Measurements from ENCODE around the gene POU2AF2. TPM values are rescaled to one million over a fixed set of nuclear protein-coding genes. Genes with fewer than 3 reads are reported as not detected.
"Not testable (repeated sequence)": the region's sequence is repeated elsewhere in the genome, so short reads cannot be mapped to it uniquely, and the experiment has no call there.

POU2AF2 gene
- total RNA-seq, 2 experiments from 2014 or later = not detected

DNA sequence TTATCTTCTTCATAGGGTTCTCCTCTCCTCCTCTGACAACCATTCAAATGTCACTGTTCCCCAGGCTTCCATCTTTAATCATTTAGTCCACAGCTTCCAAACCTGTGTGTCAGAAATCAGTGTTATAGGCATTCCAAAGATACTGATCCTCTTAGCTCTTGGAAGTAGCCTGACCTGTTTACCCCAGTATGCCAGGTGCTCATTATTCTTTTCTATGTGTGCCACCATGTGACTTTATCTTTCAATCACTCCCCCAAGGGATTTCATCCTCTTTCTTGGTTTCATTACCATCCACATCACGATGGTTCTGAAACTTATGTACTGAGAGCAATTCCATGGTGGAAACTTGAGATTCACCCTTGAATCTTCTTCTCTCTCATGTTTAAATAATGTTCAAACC, 7.6 kb downstream of the POU2AF2 start:
- ChIA-PET CTCF (no interaction called here), POLR2A (no interaction called here)

DNA sequence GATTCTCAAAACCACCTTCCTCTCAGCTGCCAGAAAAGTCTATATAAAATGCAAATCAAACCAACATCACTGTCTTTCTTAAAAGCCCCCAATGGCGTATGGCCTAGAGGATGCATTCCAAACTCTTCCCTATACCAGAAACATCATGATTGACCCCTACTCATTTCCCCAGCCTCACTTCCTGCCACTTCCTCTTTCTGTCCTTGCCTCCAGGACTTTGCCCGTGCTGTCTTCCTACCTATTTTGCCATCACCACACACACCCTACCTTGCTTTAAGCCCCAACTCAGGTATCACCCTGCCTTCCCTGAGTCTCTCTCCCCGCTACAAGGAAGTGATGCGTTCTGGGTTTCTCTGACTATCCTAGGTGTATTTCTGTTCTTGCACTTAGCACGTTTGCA, 8.1 kb downstream of the POU2AF2 start:
- CTCF ChIA-PET = no interaction called here
- POLR2A ChIA-PET = no interaction called here

GRCh38 chr11:111258046-111258445, 12.5 kb downstream of the POU2AF2 start:
- POLR2A ChIA-PET = no interaction called here

GRCh38 chr11:111259896-111260295, 14.4 kb downstream of the POU2AF2 start:
- ChIA-PET CTCF (no interaction called here), POLR2A (no interaction called here)

More at GRCh38 chr11:111258046-111258445, 12.5 kb downstream of the POU2AF2 start:
- CTCF ChIA-PET = no interaction called here

DNA sequence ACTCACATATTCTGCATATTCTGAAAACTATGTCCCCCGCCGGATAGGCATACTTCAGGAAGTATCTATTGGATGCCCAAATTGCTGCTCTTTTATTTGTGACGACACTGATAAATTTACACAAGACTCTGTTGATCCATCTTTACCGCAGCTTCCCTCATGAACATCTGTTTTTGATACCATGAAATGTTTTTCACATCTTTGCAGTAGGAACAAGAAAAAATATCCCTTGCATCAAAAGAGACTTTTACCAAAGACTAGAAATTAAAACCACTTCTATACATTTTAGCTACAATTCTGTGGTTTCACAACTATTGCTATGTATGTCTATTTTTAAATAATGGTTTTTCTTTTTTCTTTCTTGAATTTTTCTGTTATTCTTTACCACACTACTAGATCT, 15.3 kb downstream of the POU2AF2 start:
- ChIA-PET POLR2A (no interaction called here), CTCF (no interaction called here)

DNA sequence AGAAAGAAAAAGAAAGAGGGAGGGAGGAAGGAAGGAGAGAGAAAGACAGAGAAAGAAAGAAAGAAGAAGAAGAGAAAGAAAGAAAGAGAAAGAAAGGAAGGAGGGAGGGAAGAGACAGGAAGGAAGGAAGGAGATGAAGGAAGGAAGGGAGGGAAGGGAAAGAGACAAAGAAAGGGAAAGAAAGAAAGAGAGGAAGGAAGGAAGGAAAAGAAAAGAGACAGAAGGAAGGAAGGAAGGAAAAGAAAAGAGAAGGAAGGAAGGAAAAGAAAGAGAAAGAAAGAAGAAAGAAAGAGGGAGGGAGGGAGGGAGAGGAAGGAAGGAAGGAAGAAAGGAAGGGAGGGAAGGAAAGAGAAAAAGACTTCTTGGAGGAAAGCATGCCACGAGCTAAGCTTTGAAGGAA, 19.1 kb downstream of the POU2AF2 start:
- CTCF ChIA-PET = no interaction called here

DNA sequence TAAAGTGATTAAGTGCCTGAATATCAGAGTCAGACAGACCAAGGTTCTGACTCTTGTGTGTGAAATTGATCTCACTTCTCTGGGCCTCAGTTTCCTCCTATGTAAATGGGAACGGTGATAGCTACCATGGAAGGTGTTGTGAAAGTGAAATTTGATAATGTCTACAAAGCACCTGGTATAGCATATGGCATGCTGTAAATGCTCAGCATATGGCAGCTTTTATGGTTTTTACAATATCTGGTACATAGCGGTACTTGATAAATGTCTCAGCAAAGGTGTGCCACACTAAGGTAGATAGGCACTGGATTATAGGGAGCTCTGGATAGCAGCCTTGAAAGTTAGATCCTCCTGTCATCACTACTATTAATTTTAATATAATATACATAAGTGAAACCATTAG, 19.9 kb downstream of the POU2AF2 start:
- ChIA-PET POLR2A (no interaction called here), CTCF (interaction anchor here (1.0 to 1.1 kb wide), 2 partner anchors 14 to 18 kb away, joined by 3 to 4 read pairs; no protein-coding TSS in a partner anchor)

More for the DNA sequence above, 19.1 kb downstream of the POU2AF2 start:
- POLR2A ChIA-PET = no interaction called here

- CTCF ChIA-PET = not testable (repeated sequence)
Observed at GRCh38 chr11:111268303-111268702, 22.8 kb downstream of the POU2AF2 start.

GRCh38 chr11:111269146-111269868, 23.8 kb downstream of the POU2AF2 start:
- CTCF ChIA-PET = no interaction called here
- POLR2A ChIA-PET = no interaction called here

More at GRCh38 chr11:111268303-111268702, 22.8 kb downstream of the POU2AF2 start:
- POLR2A ChIA-PET = not testable (repeated sequence)

GRCh38 chr11:111272420-111272819, 26.9 kb downstream of the POU2AF2 start:
- CTCF ChIA-PET = interaction anchor here (1.7 kb wide), 1 partner anchor 10 kb away, joined by 5 read pairs; no protein-coding TSS in a partner anchor
- POLR2A ChIA-PET = no interaction called here

GRCh38 chr11:111282562-111283075, 37.1 kb downstream of the POU2AF2 start:
- ChIA-PET POLR2A (no interaction called here), CTCF (interaction anchor here (0.8 to 4.2 kb wide), 10 partner anchors 9 to 164 kb away, joined by 3 to 30 read pairs (median 4); no protein-coding TSS in a partner anchor)

- ChIA-PET POLR2A (no interaction called here), CTCF (interaction anchor here (1.2 to 4.2 kb wide), 6 partner anchors 12 to 163 kb away, joined by 3 to 30 read pairs (median 4); no protein-coding TSS in a partner anchor)
Observed at GRCh38 chr11:111283945-111284481, 38.5 kb downstream of the POU2AF2 start.

- ChIA-PET CTCF (interaction anchor here (1.2 to 3.2 kb wide), 3 partner anchors 10 to 161 kb away, joined by 3 to 20 read pairs (median 4); no protein-coding TSS in a partner anchor), POLR2A (no interaction called here)
Observed at GRCh38 chr11:111285189-111286091, 39.9 kb downstream of the POU2AF2 start.

GRCh38 chr11:111291764-111292163, 46.2 kb downstream of the POU2AF2 start:
- POLR2A ChIA-PET = no interaction called here
- CTCF ChIA-PET = interaction anchor here (1.2 to 1.5 kb wide), 2 partner anchors 9 to 155 kb away, joined by 3 to 4 read pairs; no protein-coding TSS in a partner anchor

- CTCF ChIA-PET = interaction anchor here (1.5 kb wide), 1 partner anchor 154 kb away, joined by 4 read pairs; no protein-coding TSS in a partner anchor
- POLR2A ChIA-PET = not testable (repeated sequence)
Observed at GRCh38 chr11:111292408-111292807, 46.9 kb downstream of the POU2AF2 start.

DNA sequence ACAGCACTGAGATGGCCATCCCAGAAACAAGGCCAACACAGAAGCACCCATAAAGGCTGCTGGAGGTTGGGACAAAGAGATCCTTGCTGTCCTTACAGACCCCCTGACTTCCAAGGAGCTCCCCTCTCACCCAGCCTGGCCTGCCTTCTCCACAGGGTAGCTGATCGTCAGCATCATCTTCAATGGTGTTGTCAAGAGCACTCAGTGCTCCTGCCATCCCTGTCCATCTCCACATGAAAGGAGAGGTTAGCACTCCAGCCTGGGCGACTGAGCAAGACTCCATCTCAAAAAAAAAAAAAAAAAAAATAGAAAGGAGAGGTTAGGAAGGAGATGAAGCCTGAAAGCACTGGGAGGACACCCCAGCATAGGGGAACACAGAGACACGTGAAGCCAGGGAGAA, 50.7 kb downstream of the POU2AF2 start:
- ChIA-PET CTCF (interaction anchor here (0.7 to 1.0 kb wide), 2 partner anchors 12 to 1306 kb away, joined by 3 to 6 read pairs; no protein-coding TSS in a partner anchor), POLR2A (no interaction called here)

DNA sequence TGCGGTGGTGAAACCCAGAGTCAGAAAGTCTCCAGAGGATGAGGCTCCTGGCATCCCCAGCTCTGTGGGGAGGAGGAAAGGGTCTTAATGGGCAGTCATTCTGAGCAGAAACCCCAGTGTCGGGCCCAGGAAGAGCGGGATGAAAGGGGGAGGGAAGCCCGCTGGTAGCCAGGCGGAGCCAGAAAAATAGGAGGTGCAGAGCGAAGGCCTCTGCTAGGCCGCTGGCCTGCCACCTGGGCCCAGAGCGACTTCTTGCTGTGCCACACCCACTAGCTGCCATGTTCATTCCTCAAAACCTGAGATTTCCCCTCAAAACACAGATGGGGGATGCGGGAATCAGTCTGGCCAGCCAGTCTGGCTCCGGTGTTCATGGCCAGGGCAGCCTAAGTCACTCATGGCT, 52.2 kb downstream of the POU2AF2 start:
- CTCF ChIA-PET = no interaction called here
- POLR2A ChIA-PET = no interaction called here

GRCh38 chr11:111298413-111299100, 53.0 kb downstream of the POU2AF2 start, which contains the start of gene POU2AF3:
POU2AF3 (plus strand) TSS chr11:111298546; CDS start chr11:111298582, 36 bp downstream.
- POLR2A ChIA-PET = no interaction called here

More at GRCh38 chr11:111298413-111299100, 53.0 kb downstream of the POU2AF2 start, which contains the start of gene POU2AF3:
- CTCF ChIA-PET = interaction anchor here (1.0 kb wide), 1 partner anchor 131 kb away, joined by 3 read pairs; no protein-coding TSS in a partner anchor
